Neural progenitor cell (in vitro differentiated cells): ENCODE results near the gene TNFRSF11A. TPM values are rescaled to one million over a fixed set of nuclear protein-coding genes. Genes with fewer than 3 reads are reported as not detected.

Source experiments
- DNase-seq: peaks from one replicate; pipeline ENCODE4 v3.0.0-alpha.2; 2016; ENCODE audit warnings: low spot score
- H2AFZ ChIP-seq: fragments of 200-600 bp; sonication (generic); replicated peaks from 2 replicates; pipeline ENCODE4 v1.6.1; 2016; ENCODE audit warnings: antibody characterized with exemption
- H3F3A ChIP-seq: fragments of 200-600 bp; sonication (generic); 2 replicates; pipeline ENCODE4 v1.6.1; 2016; ENCODE audit warnings: antibody characterized with exemption, low read depth
- H3K27ac ChIP-seq: fragments of 200-600 bp; sonication (generic); 2 replicates; pipeline ENCODE4 v1.5.1; 2016; ENCODE audit warnings: mild to moderate bottlenecking
- H3K27me3 ChIP-seq: fragments of 200-600 bp; sonication (generic); 2 replicates; pipeline ENCODE4 v1.6.1; 2016; ENCODE audit warnings: mild to moderate bottlenecking, moderate library complexity
- H3K36me3 ChIP-seq: fragments of 200-600 bp; sonication (generic); 2 replicates; pipeline ENCODE4 v1.5.1; 2016
- H3K4me1 ChIP-seq: fragments of 200-600 bp; sonication (generic); 2 replicates; pipeline ENCODE4 v1.6.1; 2016; ENCODE audit warnings: mixed run types
- H3K4me2 ChIP-seq: fragments of 200-600 bp; sonication (generic); 2 replicates; pipeline ENCODE4 v1.6.1; 2016
- H3K4me3 ChIP-seq: fragments of 200-600 bp; sonication (generic); 2 replicates; pipeline ENCODE4 v1.5.1; 2016
- H3K79me2 ChIP-seq: fragments of 200-600 bp; sonication (generic); 2 replicates; pipeline ENCODE4 v1.6.1; 2016; ENCODE audit warnings: low read depth
- H3K9ac ChIP-seq: fragments of 200-600 bp; sonication (generic); 2 replicates; pipeline ENCODE4 v1.6.1; 2016
- H3K9me3 ChIP-seq: fragments of 200-600 bp; sonication (generic); 2 replicates; pipeline ENCODE4 v1.5.1; 2016; ENCODE audit warnings: low read depth
- H4K20me1 ChIP-seq: fragments of 200-600 bp; sonication (generic); 2 replicates; pipeline ENCODE4 v1.6.1; 2016; ENCODE audit warnings: low read depth
- H3K27ac Mint-ChIP-seq: 3 replicates; pipeline ENCODE4 v1.8.0; 2021; ENCODE audit warnings: mixed read lengths
- H3K27me3 Mint-ChIP-seq: 2 replicates; pipeline ENCODE4 v1.8.0; 2022; ENCODE audit warnings: low read depth, mild to moderate bottlenecking, inconsistent platforms, moderate library complexity, mixed read lengths; ENCODE audit not compliant: insufficient read depth
- H3K36me3 Mint-ChIP-seq: 3 replicates; pipeline ENCODE4 v1.8.0; 2021; ENCODE audit warnings: mixed read lengths
- H3K4me1 Mint-ChIP-seq: 3 replicates; pipeline ENCODE4 v1.8.0; 2021; ENCODE audit warnings: mixed read lengths
- H3K4me3 Mint-ChIP-seq: 3 replicates; pipeline ENCODE4 v1.8.0; 2021; ENCODE audit warnings: mild to moderate bottlenecking, moderate library complexity, mixed read lengths
- H3K9me3 Mint-ChIP-seq: 3 replicates; pipeline ENCODE4 v1.8.0; 2020; ENCODE audit warnings: mixed read lengths
- EZH2 ChIP-seq: fragments of 200-600 bp; sonication (generic); IDR thresholded peaks from 2 replicates; pipeline ENCODE4 v1.6.1; 2017; ENCODE audit warnings: antibody characterized with exemption, mild to moderate bottlenecking, moderate library complexity
- EZH2phosphoT487 ChIP-seq: fragments of 200-600 bp; sonication (generic); IDR thresholded peaks from 2 replicates; pipeline ENCODE4 v1.6.1; 2017; ENCODE audit warnings: antibody characterized with exemption
- total RNA-seq: library from RNA; depleted of rRNA; stranded (reverse); fragments of >200 nt; gene quantifications from 2 replicates; pipeline ENCODE4 v1.2.3, GENCODE V29; 2015; ENCODE audit warnings: low replicate concordance
- TF ChIP-seq, protein P1 (sequence below): fragments of 200-600 bp; sonication (generic); IDR thresholded peaks from 2 replicates; pipeline ENCODE4 v1.5.1; 2017; ENCODE audit warnings: antibody characterized with exemption, mild to moderate bottlenecking

TNFRSF11A gene
- total RNA-seq, 1 donor from 2014 or later, result 0.47 TPM

DNA sequence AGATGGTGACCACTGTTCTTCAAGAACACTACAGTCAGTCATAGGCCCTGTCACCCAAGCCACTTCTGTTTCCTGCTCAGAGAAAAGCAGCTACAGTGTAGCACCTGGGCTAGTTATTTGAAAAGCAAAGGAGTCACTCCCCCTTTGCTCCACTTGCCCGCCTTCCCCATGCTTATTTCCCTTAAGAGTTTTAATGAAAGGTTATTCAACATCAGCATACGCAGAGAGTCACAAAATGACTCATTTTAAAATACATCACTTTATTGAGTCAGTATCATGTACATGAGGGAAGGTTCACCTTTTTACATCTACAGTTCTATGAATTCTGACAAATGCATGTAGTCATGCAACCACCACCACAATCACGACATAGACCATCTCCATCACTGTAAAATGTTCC is 71.3 kb downstream of the TNFRSF11A start:
- no peaks in the 10 kb centered on the region for H4K20me1 ChIP-seq
- no peak overlapping the region for H3K27ac ChIP-seq
- H3K9ac ChIP-seq, result no peak overlapping the region
- H3K27ac Mint-ChIP-seq, result no peak overlapping the region
- H3K9me3 Mint-ChIP-seq, result peaks cover 3% of the 10 kb centered on the region
- no peak for DNase-seq
- no peaks in the 10 kb centered on the region for H3K27me3 ChIP-seq
- H2AFZ ChIP-seq, result no peak overlapping the region
- H3K4me1 ChIP-seq, result peaks cover 3% of the 10 kb centered on the region
- TF ChIP-seq, protein P1, sequence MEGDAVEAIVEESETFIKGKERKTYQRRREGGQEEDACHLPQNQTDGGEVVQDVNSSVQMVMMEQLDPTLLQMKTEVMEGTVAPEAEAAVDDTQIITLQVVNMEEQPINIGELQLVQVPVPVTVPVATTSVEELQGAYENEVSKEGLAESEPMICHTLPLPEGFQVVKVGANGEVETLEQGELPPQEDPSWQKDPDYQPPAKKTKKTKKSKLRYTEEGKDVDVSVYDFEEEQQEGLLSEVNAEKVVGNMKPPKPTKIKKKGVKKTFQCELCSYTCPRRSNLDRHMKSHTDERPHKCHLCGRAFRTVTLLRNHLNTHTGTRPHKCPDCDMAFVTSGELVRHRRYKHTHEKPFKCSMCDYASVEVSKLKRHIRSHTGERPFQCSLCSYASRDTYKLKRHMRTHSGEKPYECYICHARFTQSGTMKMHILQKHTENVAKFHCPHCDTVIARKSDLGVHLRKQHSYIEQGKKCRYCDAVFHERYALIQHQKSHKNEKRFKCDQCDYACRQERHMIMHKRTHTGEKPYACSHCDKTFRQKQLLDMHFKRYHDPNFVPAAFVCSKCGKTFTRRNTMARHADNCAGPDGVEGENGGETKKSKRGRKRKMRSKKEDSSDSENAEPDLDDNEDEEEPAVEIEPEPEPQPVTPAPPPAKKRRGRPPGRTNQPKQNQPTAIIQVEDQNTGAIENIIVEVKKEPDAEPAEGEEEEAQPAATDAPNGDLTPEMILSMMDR, result no peak
- TF ChIP-seq EZH2 (no peak), EZH2phosphoT487 (no peak)
- H3K36me3 Mint-ChIP-seq, result no peaks in the 10 kb centered on the region
- no peak overlapping the region for H3K4me2 ChIP-seq
- H3K9me3 ChIP-seq, result no peaks in the 10 kb centered on the region
- no peaks in the 10 kb centered on the region for H3K79me2 ChIP-seq
- H3F3A ChIP-seq, result no peaks in the 10 kb centered on the region
- peaks cover 6% of the 10 kb centered on the region for H3K4me1 Mint-ChIP-seq
- no peaks in the 10 kb centered on the region for H3K36me3 ChIP-seq
- no peak overlapping the region for H3K4me3 Mint-ChIP-seq
- no peak overlapping the region for H3K4me3 ChIP-seq
- H3K27me3 Mint-ChIP-seq, result peaks cover 9% of the 10 kb centered on the region

DNA sequence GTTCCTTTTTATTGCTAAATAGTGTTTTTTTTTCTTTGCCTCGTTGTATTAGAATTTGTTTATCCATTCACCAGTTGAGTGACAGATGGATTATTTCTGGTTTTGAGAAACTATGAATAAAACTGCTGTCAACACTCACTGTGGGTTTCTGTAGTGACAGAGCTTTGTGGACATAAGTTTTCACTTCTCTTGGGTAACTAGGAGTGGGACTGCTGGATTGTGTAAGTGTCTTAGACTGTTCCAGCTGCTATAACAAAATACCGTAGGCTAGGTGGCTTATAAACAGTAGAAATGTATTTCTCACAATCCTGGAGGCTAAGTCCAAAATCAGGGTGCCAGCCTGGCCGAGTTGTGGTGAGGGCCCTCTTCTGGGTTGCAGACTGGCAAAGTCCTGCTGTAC is 71.9 kb downstream of the TNFRSF11A start:
- H3K36me3 Mint-ChIP-seq, result no peaks in the 10 kb centered on the region
- no peak overlapping the region for H3K27ac Mint-ChIP-seq
- TF ChIP-seq EZH2 (no peak), EZH2phosphoT487 (no peak)
- TF ChIP-seq, protein P1, result no peak
- Histone ChIP-seq H3K9me3 (no peaks in the 10 kb centered on the region), H3K79me2 (no peaks in the 10 kb centered on the region), H3K4me2 (no peak overlapping the region), H4K20me1 (no peaks in the 10 kb centered on the region), H3K27ac (no peak overlapping the region), H3K36me3 (no peaks in the 10 kb centered on the region), H3K9ac (no peak overlapping the region), H3F3A (no peaks in the 10 kb centered on the region), H3K4me1 (peaks cover 3% of the 10 kb centered on the region), H3K4me3 (no peak overlapping the region), H2AFZ (no peak overlapping the region), H3K27me3 (no peaks in the 10 kb centered on the region)
- peaks cover 6% of the 10 kb centered on the region for H3K4me1 Mint-ChIP-seq
- H3K9me3 Mint-ChIP-seq, result no peaks in the 10 kb centered on the region
- DNase-seq, result no peak
- H3K27me3 Mint-ChIP-seq, result peaks cover 9% of the 10 kb centered on the region
- no peak overlapping the region for H3K4me3 Mint-ChIP-seq

DNA sequence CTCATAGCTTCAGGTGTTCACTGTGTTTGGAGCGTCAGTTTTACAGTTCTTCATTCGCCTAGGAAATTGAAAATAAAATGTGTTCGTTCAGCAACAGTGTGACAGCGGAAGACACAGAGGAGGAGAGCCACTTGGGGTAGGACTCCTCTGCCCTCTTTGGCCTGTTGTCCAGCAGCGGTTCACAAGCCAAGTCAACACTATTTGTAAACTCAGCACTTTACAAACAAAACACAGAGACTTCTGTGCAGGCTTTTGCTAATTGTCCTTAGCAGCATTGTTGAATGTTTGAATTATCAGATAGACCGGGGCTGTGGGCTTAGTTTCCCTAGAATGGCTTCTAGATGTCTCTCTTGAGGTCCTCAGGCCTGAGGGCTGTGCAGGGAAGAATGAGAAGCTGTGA is 73.2 kb downstream of the TNFRSF11A start:
- Histone ChIP-seq H3K4me1 (peaks cover 3% of the 10 kb centered on the region), H3K79me2 (no peaks in the 10 kb centered on the region), H3K36me3 (no peaks in the 10 kb centered on the region), H3K4me3 (no peak overlapping the region), H3K9me3 (no peaks in the 10 kb centered on the region), H3K27me3 (no peaks in the 10 kb centered on the region), H3K4me2 (no peak overlapping the region), H2AFZ (no peak overlapping the region), H3K27ac (no peak overlapping the region), H3K9ac (no peak overlapping the region), H3F3A (no peaks in the 10 kb centered on the region), H4K20me1 (no peaks in the 10 kb centered on the region)
- no peak overlapping the region for H3K27ac Mint-ChIP-seq
- peaks cover 6% of the 10 kb centered on the region for H3K9me3 Mint-ChIP-seq
- H3K4me1 Mint-ChIP-seq, result peaks cover 6% of the 10 kb centered on the region
- no peaks in the 10 kb centered on the region for H3K36me3 Mint-ChIP-seq
- H3K4me3 Mint-ChIP-seq, result no peak overlapping the region
- DNase-seq, result no peak
- no peak for TF ChIP-seq EZH2phosphoT487
- TF ChIP-seq EZH2, result no peak
- peaks cover 9% of the 10 kb centered on the region for H3K27me3 Mint-ChIP-seq

DNA sequence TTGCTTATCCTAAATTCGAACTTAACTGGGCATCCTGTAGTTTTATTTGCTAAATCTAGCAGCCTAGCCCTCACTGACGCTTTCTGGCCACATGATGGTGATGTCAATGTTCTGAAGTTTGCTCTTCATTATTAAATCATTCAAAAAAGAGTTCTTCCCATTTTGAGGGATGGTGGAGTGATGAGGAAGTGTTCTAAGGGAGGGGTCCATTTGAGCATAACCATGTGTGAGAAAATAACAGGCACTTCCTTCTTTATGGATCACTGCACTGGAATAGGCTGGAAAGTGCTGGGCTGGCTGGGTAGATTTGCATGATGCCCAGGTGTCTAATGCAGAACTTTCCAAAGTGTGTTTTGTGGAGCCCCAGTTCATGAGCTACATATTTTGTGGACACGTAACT is 74.2 kb downstream of the TNFRSF11A start:
- Histone ChIP-seq H3K9me3 (no peaks in the 10 kb centered on the region), H3K4me3 (no peak overlapping the region), H3K9ac (no peak overlapping the region), H3K27ac (no peak overlapping the region), H3K36me3 (no peaks in the 10 kb centered on the region), H3F3A (no peaks in the 10 kb centered on the region), H3K4me2 (no peak overlapping the region), H4K20me1 (no peaks in the 10 kb centered on the region), H2AFZ (no peak overlapping the region), H3K4me1 (peaks cover 3% of the 10 kb centered on the region), H3K27me3 (no peaks in the 10 kb centered on the region), H3K79me2 (no peaks in the 10 kb centered on the region)
- Mint-ChIP-seq H3K27me3 (peaks cover 7% of the 10 kb centered on the region), H3K36me3 (no peaks in the 10 kb centered on the region), H3K27ac (no peak overlapping the region), H3K4me1 (peaks cover 6% of the 10 kb centered on the region), H3K9me3 (peaks cover 6% of the 10 kb centered on the region), H3K4me3 (no peak overlapping the region)
- no peak for DNase-seq
- TF ChIP-seq, protein P1, result no peak
- TF ChIP-seq EZH2, result no peak
- TF ChIP-seq EZH2phosphoT487, result no peak
